Measurements from ENCODE around the gene PPFIBP1. TPM values are rescaled to one million over a fixed set of nuclear protein-coding genes. Genes with fewer than 3 reads are reported as not detected.
"Not testable (repeated sequence)": the region's sequence is repeated elsewhere in the genome, so short reads cannot be mapped to it uniquely, and the experiment has no call there.

Gene PPFIBP1
- total RNA-seq, 1 donor from 2014 or later: 136 TPM

DNA sequence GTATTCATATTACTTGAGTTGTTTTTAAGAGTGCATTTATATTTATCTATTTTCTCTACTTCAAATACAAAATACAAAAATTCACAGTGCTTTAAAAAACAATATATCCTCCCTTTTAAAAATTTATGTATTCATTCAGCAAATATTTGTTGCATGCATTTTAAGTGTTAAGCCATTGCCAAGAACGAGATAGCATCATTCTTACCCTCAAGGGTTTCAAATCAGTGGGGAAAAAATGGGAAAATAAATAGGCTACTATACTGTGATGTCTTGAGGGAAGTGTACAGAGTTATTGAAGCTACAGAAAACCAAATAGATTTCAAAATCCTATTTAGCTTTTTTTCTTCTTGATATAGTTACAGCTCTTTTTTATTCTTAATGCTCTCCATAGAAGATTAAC, 209.8 kb downstream of the PPFIBP1 start:
- ATAC-seq: no peak
- intact Hi-C loops (cut with DNase I): loop anchor here (10.0 kb wide), 1 partner anchor 201 kb away; no protein-coding TSS in a partner anchor
- H3K36me3 ChIP-seq: peaks cover 77% of the 10 kb centered on the region
- no peaks in the 10 kb centered on the region for H3K4me1 ChIP-seq
- H3K9me3 ChIP-seq: no peaks in the 10 kb centered on the region
- no peak overlapping the region for H3K27ac ChIP-seq
- no peaks in the 10 kb centered on the region for H3K27me3 ChIP-seq
- DNase-seq: no peak
- TF ChIP-seq, protein P1, sequence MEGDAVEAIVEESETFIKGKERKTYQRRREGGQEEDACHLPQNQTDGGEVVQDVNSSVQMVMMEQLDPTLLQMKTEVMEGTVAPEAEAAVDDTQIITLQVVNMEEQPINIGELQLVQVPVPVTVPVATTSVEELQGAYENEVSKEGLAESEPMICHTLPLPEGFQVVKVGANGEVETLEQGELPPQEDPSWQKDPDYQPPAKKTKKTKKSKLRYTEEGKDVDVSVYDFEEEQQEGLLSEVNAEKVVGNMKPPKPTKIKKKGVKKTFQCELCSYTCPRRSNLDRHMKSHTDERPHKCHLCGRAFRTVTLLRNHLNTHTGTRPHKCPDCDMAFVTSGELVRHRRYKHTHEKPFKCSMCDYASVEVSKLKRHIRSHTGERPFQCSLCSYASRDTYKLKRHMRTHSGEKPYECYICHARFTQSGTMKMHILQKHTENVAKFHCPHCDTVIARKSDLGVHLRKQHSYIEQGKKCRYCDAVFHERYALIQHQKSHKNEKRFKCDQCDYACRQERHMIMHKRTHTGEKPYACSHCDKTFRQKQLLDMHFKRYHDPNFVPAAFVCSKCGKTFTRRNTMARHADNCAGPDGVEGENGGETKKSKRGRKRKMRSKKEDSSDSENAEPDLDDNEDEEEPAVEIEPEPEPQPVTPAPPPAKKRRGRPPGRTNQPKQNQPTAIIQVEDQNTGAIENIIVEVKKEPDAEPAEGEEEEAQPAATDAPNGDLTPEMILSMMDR (IDR thresholded peaks at IDR 0.05): no peak
- H3K4me3 ChIP-seq: no peak overlapping the region

DNA sequence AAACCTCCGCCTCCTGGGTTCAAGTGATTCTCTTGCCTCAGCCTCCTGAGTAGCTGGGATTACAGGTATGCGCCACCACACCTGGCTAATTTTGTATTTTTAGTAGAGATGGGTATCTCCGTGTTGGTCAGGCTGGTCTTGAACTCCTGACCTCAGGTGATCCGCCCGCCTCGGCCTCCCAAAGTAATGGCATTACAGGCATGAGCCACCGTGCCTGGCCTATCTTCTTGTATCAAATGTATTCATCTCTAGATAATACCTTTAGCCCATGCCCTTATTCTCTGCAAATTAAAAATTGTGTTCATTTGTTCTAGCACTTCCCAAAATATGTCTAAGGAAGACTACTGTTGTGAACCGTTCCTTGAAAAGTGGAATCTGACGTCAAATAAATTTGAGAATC, 210.3 kb downstream of the PPFIBP1 start:
- not testable (repeated sequence) for H3K9me3 ChIP-seq, H3K27me3 ChIP-seq, H3K4me1 ChIP-seq, H3K4me3 ChIP-seq, DNase-seq, ATAC-seq, H3K27ac ChIP-seq
- peaks cover 80% of the 10 kb centered on the region for H3K36me3 ChIP-seq
- intact Hi-C loops (cut with DNase I): loop anchor here (10.0 kb wide), 1 partner anchor 200 kb away; no protein-coding TSS in a partner anchor

DNA sequence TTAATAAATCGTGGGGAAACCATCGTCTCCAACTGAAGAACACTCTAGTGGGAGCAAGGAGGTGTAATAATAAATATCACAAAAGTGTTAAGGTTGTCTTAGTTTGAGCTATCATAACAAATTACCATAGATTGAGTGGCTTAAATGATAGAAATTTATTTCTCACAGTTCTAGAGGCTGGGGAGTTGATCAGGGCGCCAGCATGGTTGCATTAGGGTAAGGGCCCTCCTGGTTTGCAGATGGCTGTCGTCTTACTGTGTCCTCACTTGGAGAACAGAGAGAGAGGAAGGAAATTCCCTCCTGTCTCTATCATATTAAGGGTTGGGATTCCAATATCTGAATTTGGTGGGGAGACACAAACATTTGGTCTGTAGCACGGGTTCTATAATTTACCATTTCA, 219.6 kb downstream of the PPFIBP1 start:
- TF ChIP-seq, protein P1 (IDR thresholded peaks at IDR 0.05): no peak
- DNase-seq (no peak), ATAC-seq (no peak)
- no peaks in the 10 kb centered on the region for H3K9me3 ChIP-seq
- peaks cover 9% of the 10 kb centered on the region for H3K4me1 ChIP-seq
- no peak overlapping the region for H3K4me3 ChIP-seq
- intact Hi-C loops (cut with DNase I): no loop called here
- no peak overlapping the region for H3K27ac ChIP-seq
- H3K27me3 ChIP-seq: no peaks in the 10 kb centered on the region
- H3K36me3 ChIP-seq: peaks cover 23% of the 10 kb centered on the region

Other genes starting within 250 kb of the PPFIBP1 start
- gene BMAL2, start 191.4 kb upstream of the PPFIBP1 start, total RNA-seq: 6.9 TPM
- 0.38 TPM for gene SMCO2, start 77.5 kb upstream of the PPFIBP1 start, total RNA-seq
- gene REP15, start 172.2 kb downstream of the PPFIBP1 start, total RNA-seq: 4.5 TPM
- 31.3 TPM for gene MRPS35, start 186.6 kb downstream of the PPFIBP1 start, total RNA-seq